HS-27A (cell line): ENCODE measurements around the gene WWOX.
"Not testable (repeated sequence)": the region's sequence is repeated elsewhere in the genome, so short reads cannot be mapped to it uniquely, and the experiment has no call there.

Experiments used
- DNase-seq: peaks from one replicate; pipeline ENCODE4 v3.0.0-alpha.2; 2012; ENCODE audit warnings: low read depth, missing footprints

WWOX gene

GRCh38 chr16:78503602-78504001 is 404.1 kb downstream of the WWOX start:
- DNase-seq, result no peak

- no peak for DNase-seq
These were observed 405.0 kb downstream of the WWOX start for GRCh38 chr16:78504401-78504851.

GRCh38 chr16:78505036-78505435 is 405.6 kb downstream of the WWOX start:
- DNase-seq, result no peak

- no peak for DNase-seq
These were observed 406.3 kb downstream of the WWOX start for GRCh38 chr16:78505544-78506366.

- no peak for DNase-seq
These were observed 407.1 kb downstream of the WWOX start for GRCh38 chr16:78506367-78507193.

GRCh38 chr16:78507576-78507975 is 408.1 kb downstream of the WWOX start:
- DNase-seq, result no peak

GRCh38 chr16:78509965-78510364 is 410.5 kb downstream of the WWOX start:
- DNase-seq, result no peak

GRCh38 chr16:78510496-78510895 is 411.0 kb downstream of the WWOX start:
- DNase-seq, result no peak

GRCh38 chr16:78513838-78514237 is 414.4 kb downstream of the WWOX start:
- DNase-seq, result no peak

GRCh38 chr16:78514888-78515287 is 415.4 kb downstream of the WWOX start:
- not testable (repeated sequence) for DNase-seq

- DNase-seq, result no peak
These were observed 416.0 kb downstream of the WWOX start for GRCh38 chr16:78515421-78515820.

- DNase-seq, result no peak
These were observed 416.7 kb downstream of the WWOX start for GRCh38 chr16:78516006-78516736.

GRCh38 chr16:78519896-78520295 is 420.4 kb downstream of the WWOX start:
- no peak for DNase-seq

- DNase-seq, result no peak
These were observed 421.0 kb downstream of the WWOX start for GRCh38 chr16:78520470-78520869.

- no peak for DNase-seq
These were observed 422.9 kb downstream of the WWOX start for GRCh38 chr16:78522327-78522726.

GRCh38 chr16:78523212-78523985 is 423.9 kb downstream of the WWOX start:
- DNase-seq, result no peak

- DNase-seq, result no peak
These were observed 424.7 kb downstream of the WWOX start for GRCh38 chr16:78524066-78524595.

GRCh38 chr16:78528265-78528664 is 428.8 kb downstream of the WWOX start:
- DNase-seq, result no peak

- no peak for DNase-seq
These were observed 430.4 kb downstream of the WWOX start for GRCh38 chr16:78529881-78530280.

- DNase-seq, result no peak
These were observed 430.8 kb downstream of the WWOX start for GRCh38 chr16:78530283-78530682.

- no peak for DNase-seq
These were observed 435.6 kb downstream of the WWOX start for GRCh38 chr16:78535098-78535497.
